ENCODE results near the gene ZNF195.
"Not testable (repeated sequence)": the region's sequence is repeated elsewhere in the genome, so short reads cannot be mapped to it uniquely, and the experiment has no call there.

GRCh38 chr11:3328503-3328902, 50.4 kb downstream of the ZNF195 start:
- not testable (repeated sequence) for TF ChIP-seq CTCF (IDR thresholded peaks at IDR 0.05; ENCODE audit: low read length); EZH2 (optimal IDR thresholded peaks at IDR 0.05; ENCODE audit: low read depth, low read length); EZH2phosphoT487 (IDR thresholded peaks at IDR 0.05; ENCODE audit: low read length)
